ENCODE measurements around the gene KCNA10.

DNA sequence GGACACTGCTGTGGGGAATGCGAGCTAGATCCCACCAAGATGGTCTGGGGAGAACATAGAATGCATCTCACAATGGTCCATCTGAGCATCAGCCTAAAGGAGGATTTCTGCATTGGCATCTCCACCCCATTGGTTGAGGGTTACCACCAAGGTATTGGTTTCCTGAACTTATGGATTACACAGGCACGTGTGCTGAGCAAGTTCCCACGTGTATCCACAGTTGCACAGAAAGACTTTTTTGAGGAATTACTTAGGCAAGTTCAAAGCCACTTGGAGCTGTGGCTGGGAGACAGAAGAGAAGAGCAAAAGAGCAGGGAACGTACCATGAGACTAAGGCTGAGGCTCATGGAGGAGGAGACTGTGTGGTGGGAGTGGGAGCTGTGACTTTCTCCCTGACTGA is 44.1 kb upstream of the KCNA10 start:
- TF ChIP-seq, protein P1, sequence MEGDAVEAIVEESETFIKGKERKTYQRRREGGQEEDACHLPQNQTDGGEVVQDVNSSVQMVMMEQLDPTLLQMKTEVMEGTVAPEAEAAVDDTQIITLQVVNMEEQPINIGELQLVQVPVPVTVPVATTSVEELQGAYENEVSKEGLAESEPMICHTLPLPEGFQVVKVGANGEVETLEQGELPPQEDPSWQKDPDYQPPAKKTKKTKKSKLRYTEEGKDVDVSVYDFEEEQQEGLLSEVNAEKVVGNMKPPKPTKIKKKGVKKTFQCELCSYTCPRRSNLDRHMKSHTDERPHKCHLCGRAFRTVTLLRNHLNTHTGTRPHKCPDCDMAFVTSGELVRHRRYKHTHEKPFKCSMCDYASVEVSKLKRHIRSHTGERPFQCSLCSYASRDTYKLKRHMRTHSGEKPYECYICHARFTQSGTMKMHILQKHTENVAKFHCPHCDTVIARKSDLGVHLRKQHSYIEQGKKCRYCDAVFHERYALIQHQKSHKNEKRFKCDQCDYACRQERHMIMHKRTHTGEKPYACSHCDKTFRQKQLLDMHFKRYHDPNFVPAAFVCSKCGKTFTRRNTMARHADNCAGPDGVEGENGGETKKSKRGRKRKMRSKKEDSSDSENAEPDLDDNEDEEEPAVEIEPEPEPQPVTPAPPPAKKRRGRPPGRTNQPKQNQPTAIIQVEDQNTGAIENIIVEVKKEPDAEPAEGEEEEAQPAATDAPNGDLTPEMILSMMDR (conservative IDR thresholded peaks at IDR 0.05; ENCODE audit: low read depth, low read length): no peak
- no peak for TF ChIP-seq EZH2 (IDR thresholded peaks at IDR 0.05; ENCODE audit: borderline replicate concordance, low read depth, low read length, poor library complexity, severe bottlenecking)

Data from A673 (cell line).